HG03060 (cell line): Measurements from ENCODE around the gene RAD51AP1.
"Not testable (repeated sequence)": the region's sequence is repeated elsewhere in the genome, so short reads cannot be mapped to it uniquely, and the experiment has no call there.

Experiments used
- ATAC-seq: cut with Tn5 transposase; IDR thresholded peaks from one replicate; pipeline ENCODE4 v1.9.1; 2021; ENCODE audit warnings: low read depth, moderate number of reproducible peaks; ENCODE audit not compliant: unreplicated experiment

The RAD51AP1 gene

GRCh38 chr12:4538207-4539160, at the start of gene RAD51AP1:
Gene RAD51AP1, plus strand, starts transcription at chr12:4538890. Its CDS starts 50 bp downstream, at chr12:4538940.
- peak; percentile 59 for ATAC-seq

GRCh38 chr12:4489556-4489955, 49.1 kb upstream of the RAD51AP1 start:
- ATAC-seq = no peak

GRCh38 chr12:4490973-4491372, 47.7 kb upstream of the RAD51AP1 start:
- no peak for ATAC-seq

GRCh38 chr12:4496145-4496838, 42.4 kb upstream of the RAD51AP1 start:
- ATAC-seq = no peak

GRCh38 chr12:4499186-4499585, 39.5 kb upstream of the RAD51AP1 start:
- no peak for ATAC-seq

GRCh38 chr12:4505376-4505986, 33.2 kb upstream of the RAD51AP1 start:
- ATAC-seq = no peak

- ATAC-seq = no peak
These were observed 32.3 kb upstream of the RAD51AP1 start for GRCh38 chr12:4506430-4506829.

- ATAC-seq = peak; percentile 91
These were observed 31.8 kb upstream of the RAD51AP1 start for GRCh38 chr12:4506870-4507269.

- ATAC-seq = not testable (repeated sequence)
These were observed 30.2 kb upstream of the RAD51AP1 start for GRCh38 chr12:4508503-4508902.

GRCh38 chr12:4509269-4509668, 29.4 kb upstream of the RAD51AP1 start:
- not testable (repeated sequence) for ATAC-seq

- ATAC-seq = no peak
These were observed 20.5 kb upstream of the RAD51AP1 start for GRCh38 chr12:4518106-4518728.

GRCh38 chr12:4523443-4523842, 15.2 kb upstream of the RAD51AP1 start:
- not testable (repeated sequence) for ATAC-seq

- ATAC-seq = no peak
These were observed 11.7 kb upstream of the RAD51AP1 start for GRCh38 chr12:4526923-4527546.

GRCh38 chr12:4530160-4530559, 8.5 kb upstream of the RAD51AP1 start:
- ATAC-seq = no peak

GRCh38 chr12:4530982-4531586, 7.6 kb upstream of the RAD51AP1 start:
- no peak for ATAC-seq

GRCh38 chr12:4535092-4535491, 3.6 kb upstream of the RAD51AP1 start:
- ATAC-seq = no peak

- ATAC-seq = no peak
These were observed 2.8 kb upstream of the RAD51AP1 start for GRCh38 chr12:4535871-4536270.

- no peak for ATAC-seq
These were observed 629 bp downstream of the RAD51AP1 start for GRCh38 chr12:4539167-4539870.

GRCh38 chr12:4540170-4540569, 1.5 kb downstream of the RAD51AP1 start:
- ATAC-seq = no peak
